Epithelial cell of prostate (primary cell): ENCODE data around the gene NRXN3.
A peak's percentile ranks its signal among the peaks of the same experiment; 100 is the strongest.

Experiments
- DNase-seq: peaks from one replicate; pipeline ENCODE4 v3.0.0-alpha.2; 2011; ENCODE audit warnings: low read depth, low spot score
- H3K27ac ChIP-seq: fragments of 450-650 bp; 2 replicates; pipeline ENCODE4 v1.5.1; 2017; ENCODE audit warnings: mild to moderate bottlenecking

NRXN3 gene

GRCh38 chr14:78170203-78170602 is at the start of gene NRXN3:
NRXN3 (plus strand) TSS chr14:78170373; CDS start chr14:78243094, 72,721 bp downstream.
- H3K27ac ChIP-seq = no peak within 1 kb of the TSS
- DNase-seq = no peak

GRCh38 chr14:78122436-78122835 is 47.7 kb upstream of the NRXN3 start:
- no peak overlapping the region for H3K27ac ChIP-seq
- DNase-seq = no peak

GRCh38 chr14:78123650-78124253 is 46.4 kb upstream of the NRXN3 start:
- DNase-seq = no peak
- H3K27ac ChIP-seq = no peak overlapping the region

- no peak overlapping the region for H3K27ac ChIP-seq
- no peak for DNase-seq
Measured at GRCh38 chr14:78127961-78128360, 42.2 kb upstream of the NRXN3 start.

GRCh38 chr14:78129375-78129774 is 40.8 kb upstream of the NRXN3 start:
- H3K27ac ChIP-seq = no peak overlapping the region
- DNase-seq = no peak

- H3K27ac ChIP-seq = no peak overlapping the region
- DNase-seq = peak; percentile 58
Measured at GRCh38 chr14:78130356-78130755, 39.8 kb upstream of the NRXN3 start.

GRCh38 chr14:78131201-78131600 is 39.0 kb upstream of the NRXN3 start:
- no peak overlapping the region for H3K27ac ChIP-seq
- no peak for DNase-seq

GRCh38 chr14:78131616-78132015 is 38.6 kb upstream of the NRXN3 start:
- H3K27ac ChIP-seq = no peak overlapping the region
- no peak for DNase-seq

- H3K27ac ChIP-seq = peak overlapping the region; percentile 21
- peak; percentile 55 for DNase-seq
Measured at GRCh38 chr14:78135450-78135891, 34.7 kb upstream of the NRXN3 start.

- DNase-seq = no peak
- H3K27ac ChIP-seq = no peak overlapping the region
Measured at GRCh38 chr14:78136695-78137094, 33.5 kb upstream of the NRXN3 start.

GRCh38 chr14:78141590-78141989 is 28.6 kb upstream of the NRXN3 start:
- DNase-seq = no peak

GRCh38 chr14:78142998-78143397 is 27.2 kb upstream of the NRXN3 start:
- DNase-seq = no peak
- H3K27ac ChIP-seq = no peak overlapping the region

More at GRCh38 chr14:78141590-78141989, 28.6 kb upstream of the NRXN3 start:
- no peak overlapping the region for H3K27ac ChIP-seq

- peak; percentile 56 for DNase-seq
- H3K27ac ChIP-seq = no peak overlapping the region
Measured at GRCh38 chr14:78143489-78144145, 26.6 kb upstream of the NRXN3 start.

GRCh38 chr14:78152201-78153063 is 17.7 kb upstream of the NRXN3 start:
- H3K27ac ChIP-seq = no peak overlapping the region
- DNase-seq = no peak

GRCh38 chr14:78153064-78153341 is 17.2 kb upstream of the NRXN3 start:
- no peak for DNase-seq
- H3K27ac ChIP-seq = no peak overlapping the region

- no peak overlapping the region for H3K27ac ChIP-seq
- DNase-seq = no peak
Measured at GRCh38 chr14:78154827-78155226, 15.3 kb upstream of the NRXN3 start.

- no peak overlapping the region for H3K27ac ChIP-seq
- DNase-seq = no peak
Measured at GRCh38 chr14:78156196-78156595, 14.0 kb upstream of the NRXN3 start.

GRCh38 chr14:78157494-78158437 is 12.4 kb upstream of the NRXN3 start:
- H3K27ac ChIP-seq = no peak overlapping the region
- no peak for DNase-seq

GRCh38 chr14:78162202-78162601 is 8.0 kb upstream of the NRXN3 start:
- no peak overlapping the region for H3K27ac ChIP-seq
- no peak for DNase-seq

GRCh38 chr14:78164226-78164853 is 5.8 kb upstream of the NRXN3 start:
- H3K27ac ChIP-seq = no peak overlapping the region
- DNase-seq = no peak
